HG03442 (cell line): ENCODE measurements around the gene COL1A1.

Experiments used
- ATAC-seq: cut with Tn5 transposase; IDR thresholded peaks from one replicate; pipeline ENCODE4 v1.9.1; 2021; ENCODE audit warnings: mild to moderate bottlenecking, moderate library complexity; ENCODE audit not compliant: unreplicated experiment

The COL1A1 gene

DNA sequence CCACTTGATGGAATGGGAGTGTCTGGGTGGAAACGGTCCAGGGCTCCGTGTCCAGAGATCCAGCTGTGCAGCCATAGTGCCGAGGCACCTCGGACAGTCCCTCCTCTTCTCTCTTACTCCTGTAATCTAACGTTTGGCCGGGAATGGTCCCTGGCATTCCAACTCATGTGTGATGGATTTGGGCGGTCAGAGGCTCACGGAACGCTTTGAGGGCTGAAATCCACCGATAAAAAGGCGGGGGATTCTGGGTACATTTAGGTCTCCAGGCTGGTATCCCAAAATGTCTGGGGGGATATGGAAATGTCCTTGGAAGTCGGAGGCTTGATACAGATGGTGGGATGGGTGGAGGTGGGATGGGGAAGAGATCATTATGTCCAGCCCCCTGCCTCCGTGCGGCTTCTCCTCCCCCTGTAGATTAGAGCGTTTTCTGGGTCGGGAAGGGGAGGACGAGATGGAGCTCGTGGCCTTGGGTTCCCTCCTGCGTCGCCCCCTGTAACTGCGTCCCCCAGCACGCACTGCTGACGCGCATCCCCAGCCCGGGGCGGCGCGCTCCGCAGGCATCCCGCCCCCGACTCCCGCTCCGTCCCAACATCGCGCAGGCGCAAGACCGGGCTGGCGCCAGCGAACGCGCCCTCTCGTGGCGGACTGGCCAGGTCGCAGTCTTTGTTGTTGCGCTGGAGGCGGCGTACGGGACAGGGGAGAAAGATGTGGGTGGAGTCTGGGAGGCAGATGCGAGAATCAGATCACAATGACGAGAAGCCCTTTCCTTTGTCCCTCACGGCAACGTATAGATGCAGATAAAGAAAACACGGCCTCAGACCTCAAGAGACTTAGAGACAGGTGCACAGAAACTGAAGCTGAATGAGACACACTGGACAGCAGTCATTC, 40.2 kb downstream of the COL1A1 start:
- peak; percentile 82 for ATAC-seq

DNA sequence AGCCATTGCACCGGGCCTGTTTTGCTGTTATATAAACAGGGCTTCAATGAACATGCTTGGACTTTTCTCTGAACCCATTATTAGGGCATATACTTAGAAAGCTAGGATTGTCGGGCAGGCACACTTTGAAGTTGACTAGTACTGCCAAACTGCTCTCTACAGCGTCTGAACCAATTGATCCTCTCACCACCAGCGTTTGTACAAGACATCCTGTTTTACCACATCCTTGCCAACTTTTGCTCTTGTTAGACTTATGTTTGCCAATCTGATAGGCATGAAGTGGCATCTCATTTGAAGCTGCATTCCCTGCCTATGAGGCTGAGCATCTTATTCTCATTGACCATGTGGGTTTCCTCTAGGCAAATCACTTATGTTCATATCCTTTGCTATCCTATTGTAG, 43.5 kb downstream of the COL1A1 start:
- no peak for ATAC-seq

DNA sequence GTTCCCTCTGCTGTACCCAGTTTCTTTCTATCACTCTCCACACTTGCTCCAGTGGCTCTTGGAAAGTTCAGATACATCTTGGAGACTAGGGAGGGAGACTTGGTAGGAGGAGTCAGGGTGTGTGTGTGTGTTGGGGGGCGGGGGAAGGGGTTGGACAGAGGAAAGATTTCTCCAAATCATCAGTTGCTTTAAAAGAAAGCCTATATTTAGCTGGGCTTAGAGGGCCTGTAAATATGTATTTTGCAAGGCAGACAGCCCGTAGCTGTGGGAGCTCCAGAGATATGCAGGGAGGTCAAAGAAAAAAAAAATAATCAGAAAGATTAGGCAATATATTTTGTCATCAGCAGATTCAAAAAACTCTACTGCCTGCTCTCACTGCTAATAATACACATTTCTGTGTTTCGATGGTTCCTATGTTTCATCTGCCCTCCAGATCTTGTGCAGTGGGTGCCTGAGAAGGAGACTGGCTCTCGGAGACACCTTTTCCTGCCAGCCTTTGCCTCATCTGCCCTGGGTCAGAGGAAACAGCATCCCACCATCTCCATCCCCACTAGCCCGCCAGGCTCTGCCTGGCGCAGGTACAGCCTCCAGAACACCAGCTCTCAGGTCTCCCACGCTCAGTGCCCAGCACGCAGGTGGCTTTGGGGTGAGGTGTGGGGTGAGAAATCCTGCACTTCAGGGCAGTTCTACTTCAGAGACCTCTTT, 46.2 kb downstream of the COL1A1 start:
- ATAC-seq, result no peak

DNA sequence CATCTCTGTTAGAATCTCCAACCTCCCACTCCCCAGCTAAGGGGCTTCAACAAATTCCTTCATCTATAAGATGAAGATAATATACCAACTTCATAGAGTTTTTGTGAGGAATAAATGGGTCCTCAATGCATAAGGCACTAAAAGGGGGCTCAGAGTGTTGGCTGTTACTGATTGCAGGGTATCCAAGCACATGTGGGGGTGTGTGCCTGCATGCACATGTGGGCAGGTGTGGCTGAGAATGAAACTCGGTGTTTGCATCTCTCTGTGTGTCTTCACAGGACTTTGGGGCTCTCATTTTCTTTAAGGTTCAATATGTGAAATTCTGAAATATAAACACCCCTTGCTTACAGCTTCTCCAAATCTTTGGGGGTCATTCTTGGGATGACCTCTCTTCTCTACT, 46.8 kb downstream of the COL1A1 start:
- ATAC-seq, result no peak

DNA sequence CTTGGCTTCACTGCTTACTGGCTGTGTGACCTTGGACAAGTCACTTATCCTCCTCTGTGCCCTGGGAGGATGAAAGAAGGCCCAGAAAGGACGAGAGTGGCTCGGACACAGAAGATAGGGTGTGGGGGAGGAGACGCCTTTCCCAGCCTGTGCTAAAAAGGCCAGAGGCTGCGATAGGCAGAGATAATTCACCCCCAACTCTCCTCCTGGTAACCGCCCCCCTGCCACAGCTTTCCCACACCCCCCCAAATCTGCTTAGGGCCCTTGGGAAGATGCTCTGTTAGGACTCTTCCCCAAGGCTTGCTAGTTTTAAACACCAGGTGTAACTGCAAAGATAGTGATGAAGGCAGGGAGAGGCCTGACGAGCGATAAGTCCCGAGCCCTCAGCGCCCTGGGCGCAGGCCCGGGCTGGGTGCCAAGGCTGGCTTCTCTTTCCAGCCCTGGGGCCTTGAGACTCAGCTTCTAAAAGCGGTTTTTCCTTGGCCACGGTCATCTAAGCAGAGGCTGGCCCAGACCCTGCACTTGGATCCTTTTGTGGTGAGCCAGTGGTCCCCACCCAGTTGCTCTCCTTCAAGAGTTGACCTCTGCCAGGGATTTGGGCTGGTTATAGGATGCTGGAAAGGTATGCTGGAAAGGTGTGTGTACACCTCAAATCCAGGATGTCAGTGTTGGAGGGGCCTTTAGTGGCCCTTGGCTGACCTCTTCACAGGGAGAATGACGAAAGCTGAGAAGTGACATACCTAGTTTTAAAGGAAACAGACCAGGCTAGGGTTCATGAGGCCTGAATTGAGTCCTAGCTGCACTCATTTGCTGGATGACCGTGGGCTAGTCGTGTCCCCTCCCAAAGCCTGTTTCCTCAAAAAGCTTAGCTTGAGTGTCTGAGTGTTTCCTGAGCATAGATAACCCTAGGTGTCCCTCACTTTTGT, 47.5 kb downstream of the COL1A1 start:
- ATAC-seq, result no peak

DNA sequence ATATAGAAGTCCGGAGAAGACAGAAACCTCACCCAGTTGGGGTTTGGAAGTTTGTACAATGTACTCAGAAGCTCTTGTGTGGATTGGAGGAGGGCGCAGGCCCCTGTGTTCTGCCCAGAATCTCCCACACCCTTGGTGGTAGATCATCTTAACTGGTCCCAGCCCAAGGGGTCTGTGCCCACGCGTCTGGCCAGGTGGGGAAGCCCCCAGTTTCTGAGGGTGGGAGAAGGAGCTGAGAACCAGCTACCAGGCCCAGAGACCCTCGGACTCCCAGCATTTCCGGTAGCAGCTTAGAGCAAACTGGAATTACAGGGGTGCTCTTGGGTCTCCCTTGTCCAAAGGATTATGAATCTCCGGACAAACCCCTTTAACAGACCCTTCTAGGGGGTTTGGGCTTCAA, 48.7 kb downstream of the COL1A1 start:
- no peak for ATAC-seq

DNA sequence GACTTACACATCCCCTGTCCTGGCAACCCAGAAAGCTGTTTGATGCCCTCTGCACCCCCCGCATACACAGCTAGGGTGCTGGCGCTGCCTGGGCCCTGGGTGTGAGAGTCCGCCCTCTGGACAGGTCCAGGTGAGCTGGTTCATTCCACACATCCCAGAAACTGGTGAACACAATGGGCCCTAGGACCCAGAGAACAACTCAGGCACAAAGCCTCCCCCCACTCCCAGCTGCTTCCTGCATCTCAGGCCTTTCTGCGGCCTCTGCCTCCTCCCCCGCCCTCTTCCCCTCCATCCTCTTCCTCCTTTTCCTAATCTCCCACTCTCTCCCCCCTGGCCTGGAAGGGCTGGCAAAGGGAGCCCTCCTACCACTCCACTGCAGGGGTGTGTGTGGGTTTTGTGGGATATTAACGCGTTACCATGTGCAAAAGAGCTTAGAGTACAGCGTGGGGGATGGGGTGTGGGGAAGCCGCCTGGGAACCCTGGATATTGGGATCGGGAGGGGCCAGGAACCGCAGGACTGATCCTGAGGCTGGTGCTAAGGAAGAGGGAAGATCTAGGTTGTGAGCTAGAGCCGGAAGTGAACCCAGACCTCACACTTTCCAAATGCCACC, 49.4 kb downstream of the COL1A1 start:
- ATAC-seq, result no peak

DNA sequence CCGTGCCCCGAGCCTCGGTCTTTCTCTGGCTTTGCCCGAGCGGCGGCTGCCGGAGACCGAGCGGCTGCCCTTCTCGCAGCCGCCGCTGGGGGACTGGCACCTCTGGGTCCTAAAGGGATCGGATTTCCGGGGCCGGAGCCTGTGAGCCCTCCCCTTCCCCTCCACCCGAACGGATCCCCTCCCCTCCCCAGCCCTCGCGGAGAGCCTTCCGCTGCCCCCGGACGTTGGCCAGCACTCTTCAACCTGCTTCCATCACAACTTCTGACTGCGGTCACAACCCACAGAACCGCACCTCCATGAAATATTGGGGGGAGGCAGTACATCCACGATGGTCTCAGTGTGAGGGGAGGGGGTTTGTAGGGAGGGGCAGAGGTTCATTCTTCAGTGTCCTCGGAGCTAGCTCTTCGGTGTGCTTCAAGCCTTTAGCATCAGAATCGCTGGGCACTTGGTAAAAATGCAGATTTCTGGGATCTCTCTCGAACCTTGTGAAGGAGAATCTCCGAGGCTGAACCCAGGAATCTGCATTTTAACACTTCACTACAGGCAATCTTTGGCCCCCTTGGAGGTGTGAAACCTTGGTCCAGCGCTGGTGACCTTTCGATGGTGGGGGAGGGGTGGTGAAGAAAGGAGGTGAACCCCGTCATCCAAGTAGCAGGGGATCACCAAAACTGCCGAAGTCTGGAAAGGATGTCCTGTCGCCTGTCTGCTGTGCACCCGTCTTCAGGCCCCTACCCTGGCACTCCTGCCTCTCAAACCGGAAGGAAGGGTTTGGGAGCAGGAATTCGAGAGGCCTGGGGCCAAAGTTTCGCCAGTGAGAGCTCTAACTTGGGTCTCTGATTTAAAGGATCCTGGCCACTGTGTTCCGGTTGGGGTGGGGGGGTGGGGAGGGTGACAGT, 50.1 kb downstream of the COL1A1 start:
- ATAC-seq, result peak; percentile 33

DNA sequence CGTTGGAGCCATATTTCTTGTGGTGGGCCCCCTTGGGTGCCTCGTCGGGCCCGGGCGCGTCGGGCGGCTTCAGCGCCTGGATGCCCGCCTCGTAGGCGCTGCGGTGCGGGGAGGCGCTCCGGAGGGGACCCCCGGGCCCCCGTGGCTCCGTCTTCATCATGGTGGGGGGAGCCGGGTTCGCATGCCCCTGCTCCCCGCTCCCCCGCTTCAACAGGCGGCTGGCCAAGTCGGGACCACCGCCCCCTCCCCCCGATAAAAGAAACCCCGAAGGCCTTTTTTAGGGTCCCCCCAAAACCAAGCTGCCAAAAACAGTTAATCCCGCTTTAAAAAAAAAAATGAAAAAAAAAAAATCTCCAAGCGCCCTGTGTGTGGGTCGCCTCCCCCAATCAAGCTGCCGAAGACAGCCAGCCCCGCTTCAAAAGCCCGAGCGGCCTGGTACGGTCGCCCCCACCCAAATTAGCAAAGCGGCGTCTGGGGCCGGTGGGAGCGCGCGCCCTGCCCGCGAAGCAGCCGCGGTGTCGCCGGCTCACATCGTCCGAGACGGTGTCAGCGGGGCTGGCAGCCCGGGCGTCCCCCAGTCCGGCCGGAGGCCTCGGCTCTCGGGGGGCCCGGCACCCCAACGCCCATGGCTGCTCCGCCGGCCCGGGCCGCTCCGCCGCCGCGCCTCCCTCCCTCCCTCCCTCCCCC, 50.9 kb downstream of the COL1A1 start, which contains the start of gene PPP1R9B:
Gene PPP1R9B (minus strand): TSS at position 324 of the 687 bp plus-strand sequence. CDS start 164 bp downstream, at position 160.
- ATAC-seq, result no peak

DNA sequence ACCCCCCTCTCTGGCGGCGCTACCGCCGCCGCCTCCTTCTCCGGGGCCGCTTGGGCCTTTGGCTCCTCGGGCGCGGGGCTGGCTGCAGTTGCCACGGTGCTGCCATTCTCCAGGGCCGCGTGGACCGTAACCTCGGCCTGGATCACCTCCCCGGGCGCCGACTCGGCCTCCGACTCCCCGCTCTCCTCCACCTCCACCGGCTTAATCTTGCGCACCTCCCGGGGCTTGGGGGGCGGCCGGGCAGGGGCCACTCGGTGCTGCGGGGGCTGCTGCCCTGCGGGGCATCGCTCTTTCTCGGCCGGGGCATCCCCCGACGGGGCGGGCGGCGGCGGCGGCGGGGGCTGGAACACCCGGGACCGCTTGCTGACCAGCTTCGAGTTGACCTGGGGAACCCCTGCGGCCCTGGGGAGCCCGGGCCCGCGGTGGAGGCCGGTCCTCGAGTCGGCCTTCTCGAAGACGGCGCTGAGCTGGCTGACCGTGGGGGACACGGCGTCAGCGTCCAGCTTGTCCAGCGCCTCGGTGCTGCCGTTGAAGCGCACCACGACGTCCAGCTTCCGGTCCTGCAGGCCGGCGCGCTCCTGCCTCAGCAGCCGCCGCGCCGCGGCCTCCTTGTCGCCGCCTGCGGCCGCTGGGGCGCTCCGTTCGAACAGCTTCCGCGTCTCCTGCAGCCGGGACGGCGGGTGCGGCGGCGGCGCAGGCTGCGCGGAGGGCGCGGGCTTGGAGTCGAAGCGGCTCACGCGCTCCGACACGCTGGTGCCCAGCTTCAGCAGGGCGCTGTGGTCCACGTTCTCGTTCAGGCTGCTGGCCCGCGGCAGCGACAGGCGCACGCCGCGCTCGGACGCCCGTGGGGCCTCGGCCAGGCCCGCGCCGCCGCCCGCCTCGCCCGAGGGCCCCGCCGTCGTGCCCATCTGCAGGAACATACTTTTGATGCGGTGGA, 51.7 kb downstream of the COL1A1 start:
- ATAC-seq, result no peak

DNA sequence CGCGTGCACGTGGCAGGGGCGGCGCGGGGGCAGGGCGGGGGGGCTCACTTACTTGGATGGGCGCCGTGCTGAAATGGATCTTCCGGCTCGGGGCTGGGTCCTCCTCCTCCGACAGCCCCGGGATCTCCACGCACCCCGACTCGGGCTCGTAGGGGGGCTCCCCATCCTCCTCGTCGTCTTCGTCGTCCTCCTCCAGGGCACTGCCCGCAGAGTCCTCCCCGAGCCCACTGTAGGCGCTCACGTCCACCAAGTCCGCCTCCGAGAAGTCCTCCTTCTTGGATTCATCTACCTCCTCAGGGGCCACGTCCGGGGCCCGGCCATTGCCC, 52.4 kb downstream of the COL1A1 start:
- no peak for ATAC-seq

DNA sequence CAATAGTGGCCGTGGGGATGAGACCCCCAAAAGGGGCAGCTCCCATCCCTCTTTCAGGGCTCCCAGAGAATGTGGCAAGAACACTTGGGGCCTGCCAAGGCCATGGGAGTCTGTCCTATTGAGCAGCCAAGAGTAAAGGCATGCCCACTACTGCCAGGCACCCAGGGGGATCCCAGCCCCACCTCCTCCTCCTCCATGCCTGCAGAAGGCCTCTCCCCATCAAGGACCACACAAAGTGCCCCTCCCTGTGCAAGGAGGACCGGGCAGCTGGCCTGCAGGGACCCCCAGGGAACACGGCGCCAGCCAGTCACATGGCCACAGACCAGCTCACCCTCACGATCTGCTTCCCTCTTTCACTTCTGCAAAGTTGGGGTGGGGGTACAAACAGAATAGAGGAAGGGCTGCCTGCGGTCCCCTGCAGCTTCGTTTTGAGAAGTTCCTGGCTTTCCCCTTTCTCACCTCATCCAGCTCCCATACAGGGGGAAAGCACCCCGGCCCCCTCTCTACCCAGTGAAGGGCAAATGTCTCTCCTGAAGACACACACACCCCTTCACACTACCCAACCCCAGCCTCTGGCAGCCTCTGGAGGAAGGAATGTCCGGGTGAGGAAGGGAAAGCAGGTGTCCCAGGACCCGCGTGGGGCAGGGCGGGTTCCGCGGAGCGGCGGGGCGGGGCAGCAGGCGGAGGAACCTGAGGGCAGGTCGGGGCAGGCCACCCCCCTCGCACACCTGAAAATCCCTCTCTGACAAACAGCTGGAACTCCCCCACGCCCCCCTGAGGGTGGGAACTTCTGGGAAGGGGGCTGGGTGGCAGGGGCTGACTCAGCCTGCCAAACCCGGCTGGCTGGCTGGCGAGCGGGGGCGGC, 53.0 kb downstream of the COL1A1 start:
- peak; percentile 38 for ATAC-seq

DNA sequence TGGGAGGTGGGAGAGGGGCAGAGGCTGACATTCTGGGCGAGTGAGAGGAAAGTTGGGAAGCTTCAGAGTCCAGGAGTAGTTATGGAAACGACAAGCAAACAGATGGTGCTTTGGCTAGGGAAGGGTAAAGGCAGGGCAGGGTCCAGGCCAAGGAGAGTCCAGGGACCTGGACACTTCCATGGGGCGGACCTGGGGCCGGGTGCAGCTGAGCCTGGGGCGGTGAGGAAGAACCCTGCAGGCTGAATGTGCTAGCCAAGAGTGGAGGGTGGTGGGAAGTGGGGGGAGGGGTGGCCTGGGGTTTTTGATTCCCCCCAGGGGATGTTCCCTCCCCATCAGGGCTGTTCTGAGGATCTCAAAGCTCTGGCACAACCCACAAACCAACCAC, 53.6 kb downstream of the COL1A1 start:
- no peak for ATAC-seq

DNA sequence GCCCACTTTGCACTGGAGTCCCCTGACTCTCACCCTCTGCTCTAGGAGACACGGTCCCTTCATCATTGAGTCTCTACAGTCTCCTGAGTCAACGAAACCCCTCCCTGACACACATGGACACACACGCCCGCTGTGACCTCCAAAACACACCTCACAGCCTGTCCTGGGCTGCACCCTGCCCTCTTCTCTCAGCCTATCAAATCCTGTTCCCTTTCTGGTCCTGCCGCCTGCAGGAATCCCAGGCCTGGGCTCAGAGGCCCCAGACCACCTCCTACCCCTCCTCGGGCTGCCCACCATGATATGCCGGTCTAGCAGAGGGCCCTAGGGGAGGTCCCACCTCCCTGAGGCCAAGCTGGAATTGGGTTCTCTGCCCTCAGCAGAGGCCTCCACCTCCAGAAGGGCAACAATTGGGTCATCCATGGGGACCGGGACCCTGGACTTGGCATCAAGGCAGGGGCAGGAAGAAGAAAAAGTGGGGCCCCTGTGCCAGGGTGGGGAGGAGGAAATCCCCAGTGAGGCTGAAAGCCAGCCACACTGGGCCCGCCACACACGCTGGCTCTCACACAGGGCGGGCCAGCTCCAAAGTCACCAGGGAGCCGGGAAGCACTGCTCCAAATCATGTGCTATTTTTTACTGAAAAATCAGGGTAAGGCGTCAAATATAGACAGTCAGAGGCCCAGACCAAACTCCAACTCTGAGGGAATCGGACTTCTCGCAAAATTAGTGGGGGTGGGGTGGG, 54.3 kb downstream of the COL1A1 start:
- no peak for ATAC-seq

DNA sequence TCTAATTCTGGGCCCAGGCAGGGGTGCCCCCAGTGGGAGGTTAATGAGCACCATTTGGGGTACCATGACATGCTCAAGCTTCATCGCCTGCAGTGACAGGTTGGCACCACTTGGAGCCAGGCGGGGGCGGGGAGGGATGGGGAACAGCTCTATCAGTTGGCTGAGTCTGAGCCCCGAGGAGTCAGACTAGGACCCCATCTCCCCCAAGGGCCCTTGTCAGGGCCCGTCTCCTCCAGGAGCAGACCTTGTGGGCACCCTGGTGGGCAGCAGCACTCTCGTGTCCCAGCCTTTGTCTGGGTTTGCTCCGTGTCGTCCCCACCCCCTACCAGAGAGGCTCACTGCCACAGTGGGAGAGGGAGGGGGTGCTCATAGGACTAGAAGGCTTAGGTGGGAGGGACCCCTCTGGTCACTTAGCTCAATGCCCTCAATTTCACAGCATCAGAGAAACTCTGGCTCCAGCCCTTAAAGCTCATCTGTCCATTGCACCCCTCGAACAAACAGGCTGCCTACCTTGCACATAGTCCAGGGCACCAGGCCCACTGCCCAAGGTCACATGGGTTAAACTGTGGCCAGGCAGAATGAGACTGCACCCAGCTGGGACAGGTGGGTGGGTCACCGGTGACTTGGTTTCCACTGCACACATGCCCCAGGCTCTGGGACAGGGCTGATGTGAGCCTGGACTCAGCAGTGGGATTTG, 55.1 kb downstream of the COL1A1 start:
- no peak for ATAC-seq
